GM12891 (cell line): ENCODE measurements around the gene OPN1SW.

Source experiments
- POLR2A ChIP-seq: IDR thresholded peaks from 2 replicates; pipeline ENCODE4 v1.6.1; 2011; ENCODE audit warnings: low read depth, low read length, control low read depth
- POLR2AphosphoS5 ChIP-seq: IDR thresholded peaks from 2 replicates; pipeline ENCODE4 v1.6.1; 2011; ENCODE audit warnings: low read depth, low read length, control low read depth

DNA sequence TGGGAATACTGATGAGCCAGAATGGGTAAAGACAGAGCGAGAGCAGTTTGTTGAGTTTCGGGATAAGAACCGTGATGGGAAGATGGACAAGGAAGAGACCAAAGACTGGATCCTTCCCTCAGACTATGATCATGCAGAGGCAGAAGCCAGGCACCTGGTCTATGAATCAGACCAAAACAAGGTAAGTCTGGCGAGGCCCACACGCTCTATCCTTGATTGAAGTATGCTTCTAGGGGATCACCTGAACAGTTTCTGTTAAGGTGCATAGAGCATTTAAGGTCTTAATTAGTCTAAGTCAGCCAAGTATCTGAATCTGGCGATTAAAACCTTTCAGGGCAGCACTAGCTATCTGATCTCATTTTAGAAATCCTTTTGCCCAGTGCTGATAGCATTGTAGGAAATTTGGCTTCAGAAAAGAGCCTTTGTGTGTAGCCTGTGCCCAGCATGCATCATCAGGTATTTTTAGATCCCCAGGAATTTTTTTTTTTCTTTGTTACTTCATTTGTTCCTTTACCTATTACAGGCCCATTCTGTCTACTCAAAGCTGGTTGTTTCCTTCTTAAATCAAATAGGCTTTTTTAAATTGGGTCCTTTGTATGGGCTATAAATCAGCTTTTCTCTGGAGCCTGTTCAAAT, 8.0 kb downstream of the OPN1SW start:
- no peak; the same call in 1 of the 2 replicates for TF ChIP-seq POLR2AphosphoS5
- TF ChIP-seq POLR2A: no peak
